ENCODE results near the gene PCYOX1L. TPM values are rescaled to one million over a fixed set of nuclear protein-coding genes. Genes with fewer than 3 reads are reported as not detected.
A peak's percentile ranks its signal among the peaks of the same experiment; 100 is the strongest.

The PCYOX1L gene
- total RNA-seq, 4 donors from 2014 or later = 2.5 to 4.7 (median 3.8) TPM

GRCh38 chr5:149418910-149419531 lies 61.2 kb downstream of the PCYOX1L start:
- Histone ChIP-seq H3K4me3 (peak overlapping the region in 1 of 2 donors; percentile 74), H3K27ac (peak overlapping the region; percentile 93 to 100 (median 95)), H3K4me1 (peaks cover 0 to 100% (median 69%) of the 10 kb centered on the region in 3 donors), H3K27me3 (no peaks in the 10 kb centered on the region), H3K9me3 (no peaks in the 10 kb centered on the region), H3K36me3 (peaks cover 0 to 100% of the 10 kb centered on the region in 2 donors)
- TF ChIP-seq POLR2A (IDR thresholded peaks at IDR 0.05) (no peak), EP300 (IDR thresholded peaks at IDR 0.05) (no peak), POLR2AphosphoS5 (IDR thresholded peaks at IDR 0.05) (peak; percentile 4)
- no peak for ATAC-seq
- 12% methylated on average over 5 to 6 of the region's 6 CpGs for WGBS, 2 donors (ENCODE audit: low coverage in 1 of 2)

Other genes with a start within 250 kb of the PCYOX1L start
- 10 to 100 TPM; 14.8 to 50.7 (median 25.4) TPM for gene ABLIM3, start 216.6 kb upstream of the PCYOX1L start, total RNA-seq
- gene AFAP1L1, start 86.2 kb upstream of the PCYOX1L start, total RNA-seq = 10 to 100 TPM; 10.3 to 20.6 (median 14.0) TPM
- gene GRPEL2, start 12.5 kb upstream of the PCYOX1L start, total RNA-seq = 10 to 100 TPM in 3 of 4 donors, 1 to 10 TPM in 1; 9.3 to 12.0 (median 11.1) TPM
- 1 to 10 TPM; 2.3 to 7.2 (median 4.0) TPM for gene IL17B, start 21.2 kb downstream of the PCYOX1L start, total RNA-seq
- 100 to 1,000 TPM; 264 to 414 (median 344) TPM for gene CSNK1A1, start 193.4 kb downstream of the PCYOX1L start, total RNA-seq
- 10 to 100 TPM; 13.5 to 30.6 (median 20.1) TPM for gene ARHGEF37, start 223.5 kb downstream of the PCYOX1L start, total RNA-seq